Mesendoderm (in vitro differentiated cells): ENCODE results near the gene FAAP20.

Experiments used
- DNase-seq: peaks from one replicate; pipeline ENCODE4 v3.0.0; 2013
- H2AK5ac ChIP-seq: 2 replicates; pipeline ENCODE4 v1.6.1; 2013; ENCODE audit warnings: low read length, inconsistent platforms
- H2BK120ac ChIP-seq: 2 replicates; pipeline ENCODE4 v1.6.1; 2013; ENCODE audit warnings: low read depth, mild to moderate bottlenecking, low read length, moderate library complexity, mixed read lengths
- H2BK15ac ChIP-seq: replicated peaks from 2 replicates; pipeline ENCODE4 v1.6.1; 2013; ENCODE audit warnings: low read depth, mild to moderate bottlenecking, moderate library complexity
- H2BK5ac ChIP-seq: 2 replicates; pipeline ENCODE4 v1.6.1; 2013; ENCODE audit warnings: low read length, inconsistent platforms
- H3K18ac ChIP-seq: 2 replicates; pipeline ENCODE4 v1.6.1; 2013; ENCODE audit warnings: mild to moderate bottlenecking, low read length, mixed read lengths
- H3K23ac ChIP-seq: one replicate; pipeline ENCODE4 v1.6.1; 2013; ENCODE audit warnings: low read length
- H3K27ac ChIP-seq: 2 replicates; pipeline ENCODE4 v1.5.1; 2013; ENCODE audit warnings: low read depth, mild to moderate bottlenecking, inconsistent platforms, low read length, moderate library complexity
- H3K27me3 ChIP-seq: 2 replicates; pipeline ENCODE4 v1.6.1; 2013; ENCODE audit warnings: low read length, control low read depth, mild to moderate bottlenecking, inconsistent platforms; ENCODE audit not compliant: insufficient read depth, poor library complexity
- H3K36me3 ChIP-seq: 2 replicates; pipeline ENCODE4 v1.6.1; 2013; ENCODE audit warnings: low read length, inconsistent platforms; ENCODE audit not compliant: control insufficient read depth, insufficient read depth
- H3K4ac ChIP-seq: one replicate; pipeline ENCODE4 v1.6.1; 2013; ENCODE audit warnings: low read depth, mild to moderate bottlenecking, low read length, moderate library complexity
- H3K4me1 ChIP-seq: 2 replicates; pipeline ENCODE4 v1.6.1; 2013; ENCODE audit warnings: low read depth, low read length, inconsistent platforms; ENCODE audit not compliant: control insufficient read depth
- H3K4me2 ChIP-seq: 2 replicates; pipeline ENCODE4 v1.6.1; 2013; ENCODE audit warnings: low read length
- H3K4me3 ChIP-seq: 2 replicates; pipeline ENCODE4 v1.5.1; 2013; ENCODE audit warnings: mild to moderate bottlenecking, low read length
- H3K56ac ChIP-seq: one replicate; pipeline ENCODE4 v1.6.1; 2013; ENCODE audit warnings: low read length
- H3K79me1 ChIP-seq: 2 replicates; pipeline ENCODE4 v1.6.1; 2013; ENCODE audit warnings: low read length, inconsistent platforms
- H3K79me2 ChIP-seq: 2 replicates; pipeline ENCODE4 v1.6.1; 2013; ENCODE audit warnings: mild to moderate bottlenecking, low read length; ENCODE audit not compliant: control insufficient read depth, insufficient read depth
- H3K9ac ChIP-seq: 2 replicates; pipeline ENCODE4 v1.6.1; 2013; ENCODE audit warnings: low read length, inconsistent platforms
- H4K5ac ChIP-seq: one replicate; pipeline ENCODE4 v1.6.1; 2013; ENCODE audit warnings: low read length
- H4K8ac ChIP-seq: one replicate; pipeline ENCODE4 v1.6.1; 2013; ENCODE audit warnings: low read depth, mild to moderate bottlenecking, control low read depth, low read length, moderate library complexity
- WGBS: extraction: QIAGEN DNeasy Blood & Tissue Kit; methylation state at CpG from one replicate; pipeline ENCODE4 v1.1.7; 2013; ENCODE audit warnings: low lambda C conversion rate, missing lambda C conversion rate; ENCODE audit not compliant: insufficient coverage; ENCODE audit errors: extremely low coverage; 5-methylcytosine and 5-hydroxymethylcytosine counted together

Gene FAAP20

DNA sequence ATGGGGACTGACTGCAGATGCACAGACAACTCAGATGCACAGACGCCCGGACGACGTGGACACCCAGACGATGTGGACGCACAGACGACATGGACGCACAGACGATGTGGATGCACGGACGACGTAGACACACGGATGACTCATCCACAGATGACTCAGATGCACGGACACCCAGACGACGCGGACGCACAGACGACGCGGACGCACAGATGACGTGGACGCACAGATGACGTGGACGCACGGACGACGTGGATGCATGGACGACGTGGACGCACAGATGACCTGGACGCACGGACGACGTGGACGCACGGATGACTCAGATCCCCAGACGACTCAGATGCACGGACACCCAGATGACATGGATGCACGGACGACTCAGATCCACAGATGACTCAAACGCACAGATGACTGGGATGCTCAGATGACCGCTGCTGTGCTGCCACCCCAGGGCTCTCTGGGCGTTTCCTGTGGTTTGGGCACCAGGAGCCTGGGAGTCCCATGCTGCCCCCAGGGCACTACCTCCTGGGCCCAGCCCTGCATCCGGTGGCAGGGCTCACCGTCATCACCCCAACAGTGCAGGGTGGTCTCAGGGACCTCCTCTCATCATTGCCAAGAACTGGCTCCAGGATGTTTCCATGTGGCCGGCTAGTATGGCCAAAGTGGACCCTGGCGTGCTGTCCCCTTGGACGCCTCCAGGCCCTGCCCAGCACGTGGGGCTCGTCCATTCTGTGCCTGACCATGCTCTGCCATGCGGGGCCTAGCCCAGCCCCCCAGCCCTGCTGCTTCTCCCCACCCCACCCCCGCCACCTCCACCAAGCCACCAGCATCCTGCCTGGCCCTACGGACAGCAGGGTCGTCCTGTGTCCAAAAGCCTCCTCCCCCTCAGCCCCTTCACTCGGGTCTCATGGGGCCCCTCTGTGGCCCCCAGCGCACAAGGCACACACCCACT, 14.0 kb downstream of the FAAP20 start:
- Histone ChIP-seq H3K27me3 (no peaks in the 10 kb centered on the region), H3K4me2 (no peak overlapping the region), H2AK5ac (no peak overlapping the region), H4K8ac (no peak overlapping the region), H3K9ac (no peak overlapping the region), H3K23ac (no peak overlapping the region), H4K5ac (no peak overlapping the region), H3K18ac (no peak overlapping the region), H3K36me3 (peaks cover 5% of the 10 kb centered on the region), H3K4me3 (no peak overlapping the region), H3K79me1 (no peaks in the 10 kb centered on the region), H2BK120ac (no peak overlapping the region), H3K56ac (no peak overlapping the region), H3K4ac (no peak overlapping the region), H2BK15ac (no peak overlapping the region), H2BK5ac (no peak overlapping the region), H3K79me2 (no peaks in the 10 kb centered on the region), H3K4me1 (no peaks in the 10 kb centered on the region), H3K27ac (no peak overlapping the region)
- WGBS = no CpG with 5 or more reads among the region's 58 CpGs
- no peak for DNase-seq

DNA sequence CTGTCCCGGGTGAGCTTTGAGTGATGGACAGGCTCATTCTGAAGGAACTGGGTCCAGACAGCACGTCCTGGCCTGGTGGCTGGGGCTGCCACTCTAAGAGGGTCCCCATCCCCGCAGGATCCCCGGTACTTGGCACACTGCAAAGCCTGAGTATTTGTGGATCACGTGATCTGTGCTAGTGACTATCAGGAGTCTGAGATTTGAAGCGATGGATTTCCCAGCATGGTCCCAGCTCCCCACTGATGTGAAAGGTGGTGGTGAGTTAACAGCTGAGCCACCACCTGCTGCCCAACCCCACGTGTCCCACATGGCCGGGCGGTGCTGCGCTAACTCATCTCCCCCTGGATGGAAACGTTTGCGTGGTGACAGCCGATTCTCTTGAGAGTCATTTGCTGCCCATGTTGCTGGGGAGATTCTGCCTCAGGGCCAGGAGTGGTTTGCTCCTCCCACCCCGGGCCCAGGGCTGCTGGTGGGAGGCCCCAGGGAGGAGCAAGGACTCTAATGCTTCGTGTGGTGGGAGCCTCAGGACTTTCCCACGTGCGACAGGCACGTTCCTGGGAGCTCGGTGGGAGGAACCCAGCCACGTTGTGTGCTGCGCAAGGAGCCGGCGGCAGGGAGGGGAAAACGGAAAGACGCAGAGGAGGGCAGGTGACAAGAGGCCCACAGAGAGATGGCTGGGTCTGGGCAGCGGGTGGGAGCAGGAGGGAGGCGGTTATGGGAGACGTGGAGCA, 15.1 kb downstream of the FAAP20 start:
- Histone ChIP-seq H3K23ac (no peak overlapping the region), H3K9ac (no peak overlapping the region), H3K4me1 (no peaks in the 10 kb centered on the region), H4K8ac (no peak overlapping the region), H3K4ac (no peak overlapping the region), H3K79me2 (no peaks in the 10 kb centered on the region), H3K56ac (no peak overlapping the region), H2AK5ac (no peak overlapping the region), H2BK120ac (no peak overlapping the region), H3K36me3 (peaks cover 5% of the 10 kb centered on the region), H3K27ac (no peak overlapping the region), H2BK5ac (no peak overlapping the region), H3K18ac (no peak overlapping the region), H4K5ac (no peak overlapping the region), H3K4me2 (no peak overlapping the region), H3K4me3 (no peak overlapping the region), H3K27me3 (no peaks in the 10 kb centered on the region), H3K79me1 (no peaks in the 10 kb centered on the region), H2BK15ac (no peak overlapping the region)
- peak; percentile 26 for DNase-seq
- no CpG with 5 or more reads among the region's 28 CpGs for WGBS

DNA sequence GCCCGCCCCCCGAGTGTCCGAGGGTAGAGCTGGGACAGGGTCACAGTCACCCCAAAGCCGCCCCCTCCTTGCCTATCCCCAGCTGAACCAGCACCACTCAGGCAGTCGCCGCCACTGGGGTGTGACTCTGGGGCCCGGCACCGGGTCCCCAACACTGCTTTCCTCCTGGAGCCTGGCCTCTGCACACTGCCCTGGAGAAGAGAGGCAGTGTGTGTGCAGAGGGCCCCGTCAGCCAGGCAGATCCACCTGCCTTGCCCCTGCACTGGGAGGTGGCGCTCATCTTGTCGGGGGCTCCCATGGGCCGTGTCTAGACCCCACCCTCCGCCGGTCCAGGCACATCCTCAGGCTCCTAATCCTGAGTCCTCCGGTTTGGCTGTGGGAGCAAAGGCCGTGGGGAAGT, 15.7 kb downstream of the FAAP20 start:
- Histone ChIP-seq H2BK5ac (no peak overlapping the region), H3K27me3 (no peaks in the 10 kb centered on the region), H2AK5ac (no peak overlapping the region), H2BK120ac (no peak overlapping the region), H3K79me1 (no peaks in the 10 kb centered on the region), H3K4me1 (no peaks in the 10 kb centered on the region), H4K5ac (no peak overlapping the region), H3K18ac (no peak overlapping the region), H4K8ac (no peak overlapping the region), H3K4me3 (no peak overlapping the region), H3K4me2 (no peak overlapping the region), H3K79me2 (no peaks in the 10 kb centered on the region), H3K36me3 (peaks cover 5% of the 10 kb centered on the region), H2BK15ac (no peak overlapping the region), H3K4ac (no peak overlapping the region), H3K9ac (no peak overlapping the region), H3K23ac (no peak overlapping the region), H3K56ac (no peak overlapping the region), H3K27ac (no peak overlapping the region)
- WGBS = no CpG with 5 or more reads among the region's 16 CpGs
- DNase-seq = no peak

DNA sequence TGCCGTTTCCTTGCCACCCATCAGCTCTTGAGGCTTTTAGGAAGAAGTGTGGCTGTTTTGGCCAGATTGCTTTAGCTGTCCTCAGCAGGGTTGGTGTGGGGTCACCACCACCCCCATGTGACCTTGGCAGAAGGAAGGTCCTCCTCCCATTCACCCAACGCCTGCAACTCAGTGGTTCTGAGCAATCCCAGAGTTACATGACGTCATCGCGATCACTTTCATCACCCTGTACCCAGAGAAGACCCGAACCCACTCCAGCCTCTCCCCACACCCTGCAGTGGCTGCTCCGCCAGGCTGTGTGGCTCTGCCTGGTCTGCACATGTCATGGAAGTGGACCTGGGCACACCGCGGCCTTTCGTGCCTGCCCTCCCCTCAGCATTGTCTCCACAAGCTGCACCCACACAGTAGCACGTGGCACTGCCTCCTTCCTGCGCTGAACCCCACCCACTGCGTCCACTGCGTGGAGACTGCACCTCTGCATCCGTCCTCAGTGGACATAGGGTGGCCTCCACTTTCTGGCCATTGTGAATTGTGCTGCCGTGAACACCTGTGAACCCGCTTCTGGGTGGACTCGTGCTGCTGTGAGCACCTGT, 16.5 kb downstream of the FAAP20 start:
- no peaks in the 10 kb centered on the region for H3K4me1 ChIP-seq
- WGBS = no CpG with 5 or more reads among the region's 18 CpGs

DNA sequence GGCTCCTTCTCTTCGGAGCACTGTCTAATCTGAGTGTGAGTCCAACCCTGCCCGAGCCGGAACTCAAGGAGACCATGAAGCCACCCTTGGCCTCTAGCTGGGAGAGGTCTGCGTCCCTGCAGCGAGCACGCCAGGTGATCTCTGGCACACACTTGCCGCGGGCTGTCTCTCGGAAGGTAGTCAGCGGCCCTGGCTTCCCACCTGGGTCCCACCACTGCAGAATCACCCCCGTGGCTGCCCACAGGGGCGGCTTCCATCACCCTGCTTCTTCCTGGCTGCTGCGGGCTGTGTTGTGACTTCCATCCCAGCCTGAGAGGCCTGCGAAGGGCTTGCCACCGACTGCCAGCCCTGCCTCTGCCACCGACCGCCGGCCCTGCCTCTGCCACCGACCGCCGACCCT, 17.0 kb downstream of the FAAP20 start:
- no peak overlapping the region for H4K8ac ChIP-seq
- H3K36me3 ChIP-seq = peaks cover 5% of the 10 kb centered on the region
- no peaks in the 10 kb centered on the region for H3K79me2 ChIP-seq
- no peak overlapping the region for H2AK5ac ChIP-seq
- H3K23ac ChIP-seq = no peak overlapping the region
- no peak overlapping the region for H3K4me2 ChIP-seq
- no peak overlapping the region for H3K18ac ChIP-seq
- H2BK120ac ChIP-seq = no peak overlapping the region
- no CpG with 5 or more reads among the region's 21 CpGs for WGBS
- no peak for DNase-seq
- H3K56ac ChIP-seq = no peak overlapping the region
- H3K4me1 ChIP-seq = no peaks in the 10 kb centered on the region
- no peak overlapping the region for H2BK5ac ChIP-seq
- no peak overlapping the region for H3K4ac ChIP-seq
- no peaks in the 10 kb centered on the region for H3K79me1 ChIP-seq
- H3K4me3 ChIP-seq = no peak overlapping the region
- H3K27ac ChIP-seq = no peak overlapping the region
- H4K5ac ChIP-seq = no peak overlapping the region
- H3K9ac ChIP-seq = no peak overlapping the region
- H3K27me3 ChIP-seq = no peaks in the 10 kb centered on the region
- H2BK15ac ChIP-seq = no peak overlapping the region

More for the DNA sequence above, 16.5 kb downstream of the FAAP20 start:
- H3K56ac ChIP-seq = no peak overlapping the region
- no peak overlapping the region for H2AK5ac ChIP-seq
- no peak overlapping the region for H3K4ac ChIP-seq
- DNase-seq = no peak
- no peak overlapping the region for H2BK15ac ChIP-seq
- no peak overlapping the region for H4K5ac ChIP-seq
- H3K4me2 ChIP-seq = no peak overlapping the region
- no peak overlapping the region for H2BK5ac ChIP-seq
- no peak overlapping the region for H3K4me3 ChIP-seq
- no peaks in the 10 kb centered on the region for H3K79me1 ChIP-seq
- no peak overlapping the region for H3K23ac ChIP-seq
- no peaks in the 10 kb centered on the region for H3K79me2 ChIP-seq
- H3K18ac ChIP-seq = no peak overlapping the region
- H3K36me3 ChIP-seq = peaks cover 5% of the 10 kb centered on the region
- H4K8ac ChIP-seq = no peak overlapping the region
- H3K27ac ChIP-seq = no peak overlapping the region
- no peaks in the 10 kb centered on the region for H3K27me3 ChIP-seq
- H2BK120ac ChIP-seq = no peak overlapping the region
- H3K9ac ChIP-seq = no peak overlapping the region
